ENCODE data around the gene TPPP. TPM values are rescaled to one million over a fixed set of nuclear protein-coding genes. Genes with fewer than 3 reads are reported as not detected.
"Not testable (repeated sequence)": the region's sequence is repeated elsewhere in the genome, so short reads cannot be mapped to it uniquely, and the experiment has no call there.

The TPPP gene
- polyA plus RNA-seq, 1 donor (not counting 4 experiments of a cell fraction or from before 2014, with no cell fraction given), result 0.88 TPM

- H3K4me3 ChIP-seq (ENCODE audit: control insufficient read depth in 2 of 3, extremely low read depth in 1 of 3, insufficient read depth in 2 of 3, low read depth in 1 of 3, low read length in 3 of 3); H3K4me1 ChIP-seq (ENCODE audit: control insufficient read depth, extremely low read depth, insufficient read depth, low read length); H3K4me2 ChIP-seq (ENCODE audit: control insufficient read depth, extremely low read depth, insufficient read depth, low read depth, low read length); H3K27ac ChIP-seq (ENCODE audit: control insufficient read depth, insufficient read depth, low read length); H3K79me2 ChIP-seq (ENCODE audit: control insufficient read depth, insufficient read depth, low read length); H2AFZ ChIP-seq (ENCODE audit: control insufficient read depth, low read length); H4K20me1 ChIP-seq (ENCODE audit: control insufficient read depth, extremely low read depth, insufficient read depth, low read length); H3K9ac ChIP-seq (ENCODE audit: control insufficient read depth, extremely low read depth, insufficient read depth, low read length); DNase-seq (ENCODE audit: low read depth, low spot score); H3K9me3 ChIP-seq (ENCODE audit: control insufficient read depth, low read depth, low read length); H3K27me3 ChIP-seq (ENCODE audit: control insufficient read depth, extremely low read depth, insufficient read depth, low read length); H3K9me1 ChIP-seq (ENCODE audit: control insufficient read depth, extremely low read depth, insufficient read depth, low read length); dilution Hi-C loops (cut with MboI; ENCODE audit: extremely low pct_ligation_motif_present, low sequenced_read_pairs); H3K36me3 ChIP-seq (ENCODE audit: control insufficient read depth in 2 of 2, extremely low read depth in 1 of 2, insufficient read depth in 2 of 2, low read length in 2 of 2): not testable (repeated sequence)
- FAIRE-seq, result peak; percentile 46
These were observed 13.8 kb downstream of the TPPP start for GRCh38 chr5:679166-679895.

DNA sequence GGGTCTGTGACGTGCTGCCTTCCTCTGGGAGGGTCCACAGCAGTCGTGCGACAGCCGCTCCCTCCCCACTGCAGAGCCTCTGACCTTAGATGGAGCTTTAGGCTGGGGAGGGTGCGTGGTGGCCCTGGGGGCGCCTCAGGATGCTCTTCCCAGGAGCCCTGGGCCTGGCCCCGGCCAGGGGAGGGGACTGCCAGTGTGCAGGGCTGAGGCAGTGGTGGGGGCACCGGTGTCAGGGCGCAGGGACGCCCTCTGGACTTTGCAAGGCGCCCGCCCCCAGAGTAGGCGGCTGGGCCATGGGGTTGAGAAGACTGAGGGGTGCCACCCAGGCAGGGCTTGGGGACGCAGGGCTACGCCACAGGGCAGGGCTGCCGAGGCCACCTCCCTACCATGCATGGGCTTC lies 14.6 kb downstream of the TPPP start:
- H4K20me1 ChIP-seq (ENCODE audit: control insufficient read depth, extremely low read depth, insufficient read depth, low read length); H3K9ac ChIP-seq (ENCODE audit: control insufficient read depth, extremely low read depth, insufficient read depth, low read length); FAIRE-seq; H3K4me2 ChIP-seq (ENCODE audit: control insufficient read depth, extremely low read depth, insufficient read depth, low read depth, low read length); H3K4me3 ChIP-seq (ENCODE audit: control insufficient read depth in 2 of 3, extremely low read depth in 1 of 3, insufficient read depth in 2 of 3, low read depth in 1 of 3, low read length in 3 of 3); H2AFZ ChIP-seq (ENCODE audit: control insufficient read depth, low read length); dilution Hi-C loops (cut with MboI; ENCODE audit: extremely low pct_ligation_motif_present, low sequenced_read_pairs); H3K9me3 ChIP-seq (ENCODE audit: control insufficient read depth, low read depth, low read length); H3K36me3 ChIP-seq (ENCODE audit: control insufficient read depth in 2 of 2, extremely low read depth in 1 of 2, insufficient read depth in 2 of 2, low read length in 2 of 2); H3K4me1 ChIP-seq (ENCODE audit: control insufficient read depth, extremely low read depth, insufficient read depth, low read length); H3K27ac ChIP-seq (ENCODE audit: control insufficient read depth, insufficient read depth, low read length); H3K79me2 ChIP-seq (ENCODE audit: control insufficient read depth, insufficient read depth, low read length); H3K9me1 ChIP-seq (ENCODE audit: control insufficient read depth, extremely low read depth, insufficient read depth, low read length); DNase-seq (ENCODE audit: low read depth, low spot score): not testable (repeated sequence)
- peaks cover 11% of the 10 kb centered on the region for H3K27me3 ChIP-seq (ENCODE audit: control insufficient read depth, extremely low read depth, insufficient read depth, low read length)

DNA sequence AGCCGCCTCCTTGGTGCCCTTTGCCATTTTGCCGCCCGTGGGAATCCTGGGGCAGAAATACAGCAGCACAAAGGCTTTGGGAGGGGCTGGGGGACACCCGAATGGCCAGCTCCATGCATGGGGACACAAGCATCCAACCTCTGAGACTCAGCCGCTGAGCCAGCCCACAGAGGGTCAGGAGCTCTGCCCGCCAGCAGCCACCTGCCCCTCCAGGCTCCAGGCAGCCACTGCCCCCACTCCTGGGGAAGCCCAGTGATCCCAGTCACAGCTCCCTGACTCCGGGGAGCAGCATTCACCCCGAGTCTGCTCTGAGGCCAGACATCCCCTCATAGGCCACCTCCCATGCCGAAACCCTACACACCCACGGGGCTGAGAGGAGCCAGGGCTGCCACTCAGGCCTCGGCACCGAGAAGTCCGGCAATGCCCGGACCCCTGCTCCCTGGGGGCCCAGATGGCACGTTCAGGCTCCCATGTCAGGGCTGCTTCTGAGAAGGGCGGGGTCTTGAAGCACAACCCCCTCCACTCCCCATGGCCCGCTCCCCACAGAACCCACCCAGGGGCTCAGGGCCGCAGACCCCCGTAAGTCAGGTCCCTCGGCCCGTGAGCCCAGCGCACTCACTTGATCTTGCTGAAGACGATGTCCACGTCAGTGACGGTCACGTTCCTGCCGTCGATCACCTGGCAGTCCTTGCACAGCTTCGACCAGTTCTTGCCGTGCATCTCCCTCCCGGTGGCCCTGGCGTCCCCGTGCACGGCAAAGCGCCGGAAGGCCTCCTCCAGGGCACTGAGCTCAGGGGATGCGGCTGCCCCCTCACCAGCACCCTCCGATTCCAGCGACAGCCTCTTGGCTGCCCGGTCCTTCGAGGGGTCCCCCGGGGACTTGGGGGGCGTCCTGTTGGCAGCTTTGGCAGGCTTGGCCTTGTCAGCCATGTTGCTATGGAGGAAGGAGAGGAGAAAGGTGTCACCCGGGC lies 15.7 kb downstream of the TPPP start:
- Histone ChIP-seq H3K4me1 (ENCODE audit: control insufficient read depth, extremely low read depth, insufficient read depth, low read length) (peaks cover 5% of the 10 kb centered on the region), H2AFZ (ENCODE audit: control insufficient read depth, low read length) (no peak overlapping the region), H3K27ac (ENCODE audit: control insufficient read depth, insufficient read depth, low read length) (no peak overlapping the region), H4K20me1 (ENCODE audit: control insufficient read depth, extremely low read depth, insufficient read depth, low read length) (no peaks in the 10 kb centered on the region), H3K9me1 (ENCODE audit: control insufficient read depth, extremely low read depth, insufficient read depth, low read length) (no peaks in the 10 kb centered on the region), H3K9me3 (ENCODE audit: control insufficient read depth, low read depth, low read length) (no peaks in the 10 kb centered on the region), H3K27me3 (ENCODE audit: control insufficient read depth, extremely low read depth, insufficient read depth, low read length) (peaks cover 22% of the 10 kb centered on the region), H3K9ac (ENCODE audit: control insufficient read depth, extremely low read depth, insufficient read depth, low read length) (no peak overlapping the region), H3K36me3 (ENCODE audit: control insufficient read depth in 2 of 2, extremely low read depth in 1 of 2, insufficient read depth in 2 of 2, low read length in 2 of 2) (no peaks in the 10 kb centered on the region), H3K79me2 (ENCODE audit: control insufficient read depth, insufficient read depth, low read length) (no peaks in the 10 kb centered on the region), H3K4me3 (ENCODE audit: control insufficient read depth in 2 of 3, extremely low read depth in 1 of 3, insufficient read depth in 2 of 3, low read depth in 1 of 3, low read length in 3 of 3) (no peak overlapping the region), H3K4me2 (ENCODE audit: control insufficient read depth, extremely low read depth, insufficient read depth, low read depth, low read length) (no peak overlapping the region)
- dilution Hi-C loops (cut with MboI; ENCODE audit: extremely low pct_ligation_motif_present, low sequenced_read_pairs), result no loop called here
- DNase-seq (ENCODE audit: low read depth, low spot score) (no peak), FAIRE-seq (no peak)
- TF ChIP-seq, protein P1, sequence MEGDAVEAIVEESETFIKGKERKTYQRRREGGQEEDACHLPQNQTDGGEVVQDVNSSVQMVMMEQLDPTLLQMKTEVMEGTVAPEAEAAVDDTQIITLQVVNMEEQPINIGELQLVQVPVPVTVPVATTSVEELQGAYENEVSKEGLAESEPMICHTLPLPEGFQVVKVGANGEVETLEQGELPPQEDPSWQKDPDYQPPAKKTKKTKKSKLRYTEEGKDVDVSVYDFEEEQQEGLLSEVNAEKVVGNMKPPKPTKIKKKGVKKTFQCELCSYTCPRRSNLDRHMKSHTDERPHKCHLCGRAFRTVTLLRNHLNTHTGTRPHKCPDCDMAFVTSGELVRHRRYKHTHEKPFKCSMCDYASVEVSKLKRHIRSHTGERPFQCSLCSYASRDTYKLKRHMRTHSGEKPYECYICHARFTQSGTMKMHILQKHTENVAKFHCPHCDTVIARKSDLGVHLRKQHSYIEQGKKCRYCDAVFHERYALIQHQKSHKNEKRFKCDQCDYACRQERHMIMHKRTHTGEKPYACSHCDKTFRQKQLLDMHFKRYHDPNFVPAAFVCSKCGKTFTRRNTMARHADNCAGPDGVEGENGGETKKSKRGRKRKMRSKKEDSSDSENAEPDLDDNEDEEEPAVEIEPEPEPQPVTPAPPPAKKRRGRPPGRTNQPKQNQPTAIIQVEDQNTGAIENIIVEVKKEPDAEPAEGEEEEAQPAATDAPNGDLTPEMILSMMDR (optimal IDR thresholded peaks at IDR 0.05 in 1 of 3, IDR thresholded peaks at IDR 0.05 in 1 of 3, conservative IDR thresholded peaks at IDR 0.05 in 1 of 3; ENCODE audit: extremely low read depth in 1 of 3, insufficient read depth in 2 of 3, low read length in 3 of 3), result no peak
- TF ChIP-seq EZH2 (IDR thresholded peaks at IDR 0.05; ENCODE audit: low read length), result no peak

Measured in keratinocyte (primary cell).